A549 (cell line): ENCODE results near the gene SUGP1. TPM values are rescaled to one million over a fixed set of nuclear protein-coding genes. Genes with fewer than 3 reads are reported as not detected.

Source experiments
- ATAC-seq, 2 experiments: fragments of 200-7000 bp in 1 of 2; fragments of >200 bp in 1 of 2; cut with Nextera tagmentation in 1 of 2; cut with Tn5 transposase in 1 of 2; 3 replicates each; pipeline versions ENCODE4 v1.8.0 to v1.9.1; 2018 to 2020; ENCODE audit warnings: mild to moderate bottlenecking in 1 of 2, moderate library complexity in 1 of 2
- CTCF ChIA-PET: fragments of 300-600 bp; sonication (Branson Sonifier 250); formaldehyde crosslinking; extraction: SDS; loops from one replicate; lab custom pipeline; 2021; ENCODE audit warnings: antibody characterized with exemption, inconsistent platforms; lab: Yijun Ruan, JAX
- POLR2A ChIA-PET: fragments of 350-600 bp; formaldehyde crosslinking; extraction: SDS; loops from one replicate; lab custom pipeline; 2021; ENCODE audit warnings: antibody characterized with exemption, inconsistent platforms; lab: Yijun Ruan, JAX
- DNase-seq, 2 experiments: peaks; one replicate each; pipeline versions ENCODE4 v3.0.0 to v3.0.0-alpha.2; 2011 to 2016; ENCODE audit warnings: low read depth in 1 of 2, low spot score in 1 of 2
- FAIRE-seq: peaks from 2 replicates; lab custom pipeline; 2011; peaks lifted over from hg19 to GRCh38; lab: Jason Lieb, UNC
- H3K27ac ChIP-seq, 2 experiments: fragments of >200 bp; sonication (Bioruptor Twin); formaldehyde crosslinking; 3 replicates each; pipeline ENCODE4 v1.5.1; 2016 to 2017
- H3K4me1 ChIP-seq: fragments of >200 bp; sonication (Bioruptor Twin); formaldehyde crosslinking; 3 replicates; pipeline ENCODE4 v1.6.1; 2016
- H3K4me2 ChIP-seq: fragments of >200 bp; sonication (Bioruptor Twin); formaldehyde crosslinking; 3 replicates; pipeline ENCODE4 v1.6.1; 2016
- H3K4me3 ChIP-seq: fragments of >200 bp; sonication (Bioruptor Twin); formaldehyde crosslinking; 3 replicates; pipeline ENCODE4 v1.5.1; 2016
- H3K9me3 ChIP-seq: fragments of >200 bp; sonication (Bioruptor Twin); formaldehyde crosslinking; 3 replicates; pipeline ENCODE4 v1.6.1; 2016
- ATOH8 ChIP-seq: fragments of 250-450 bp; sonication (Bioruptor Pico); IDR thresholded peaks from 2 replicates; pipeline ENCODE4 v1.5.0; 2020; ENCODE audit warnings: low read depth, mild to moderate bottlenecking, moderate library complexity
- CBX8 ChIP-seq: fragments of 200-600 bp; sonication (generic); IDR thresholded peaks from 2 replicates; pipeline ENCODE4 v1.6.1; 2016
- CEBPB ChIP-seq, 2 experiments: fragments of >200 bp in 1 of 2; sonication (Bioruptor Twin) in 1 of 2; formaldehyde crosslinking in 1 of 2; IDR thresholded peaks; 2 replicates each; pipeline ENCODE4 v1.6.1; 2012 to 2016
- CHD2 ChIP-seq: fragments of 150-350 bp; IDR thresholded peaks from 2 replicates; pipeline ENCODE4 v1.6.1; 2014; ENCODE audit warnings: low read length; ENCODE audit not compliant: partially characterized antibody
- CHD4 ChIP-seq: fragments of 200-600 bp; sonication (generic); IDR thresholded peaks from 2 replicates; pipeline ENCODE4 v1.6.1; 2016; ENCODE audit warnings: antibody characterized with exemption, mild to moderate bottlenecking, borderline replicate concordance
- CTCF ChIP-seq: fragments of >200 bp; sonication (Bioruptor Twin); formaldehyde crosslinking; IDR thresholded peaks from 3 replicates; pipeline ENCODE4 v1.5.1; 2016
- E2F6 ChIP-seq: IDR thresholded peaks from 2 replicates; pipeline ENCODE4 v1.6.1; 2012; ENCODE audit warnings: low read depth, borderline replicate concordance
- EHF ChIP-seq: fragments of 250-450 bp; sonication (Bioruptor Pico); IDR thresholded peaks from 2 replicates; pipeline ENCODE4 v1.5.0; 2020; ENCODE audit warnings: mild to moderate bottlenecking
- EHMT2 ChIP-seq: fragments of 200-600 bp; sonication (generic); IDR thresholded peaks from 2 replicates; pipeline ENCODE4 v1.6.1; 2016; ENCODE audit warnings: antibody characterized with exemption, low read depth, mild to moderate bottlenecking, moderate library complexity
- EP300 ChIP-seq, 2 experiments: fragments of >200 bp; sonication (Bioruptor Twin); formaldehyde crosslinking; IDR thresholded peaks; 2 replicates in 1 of 2; 3 replicates in 1 of 2; pipeline ENCODE4 v1.6.1; 2016 to 2017
- FOSB ChIP-seq: fragments of 250-450 bp; sonication (Bioruptor Pico); IDR thresholded peaks from 2 replicates; pipeline ENCODE4 v1.5.0; 2020; ENCODE audit warnings: mild to moderate bottlenecking, moderate library complexity
- GATA3 ChIP-seq: IDR thresholded peaks from 2 replicates; pipeline ENCODE4 v1.6.1; 2012; ENCODE audit warnings: borderline replicate concordance
- HDAC2 ChIP-seq: fragments of 200-600 bp; sonication (generic); IDR thresholded peaks from 2 replicates; pipeline ENCODE4 v1.6.1; 2016
- HES2 ChIP-seq: fragments of >200 bp; sonication (Bioruptor Twin); formaldehyde crosslinking; IDR thresholded peaks from 2 replicates; pipeline ENCODE4 v1.6.1; 2016
- HOXB5 ChIP-seq: fragments of 250-450 bp; sonication (Bioruptor Pico); IDR thresholded peaks from 2 replicates; pipeline ENCODE4 v1.5.0; 2020; ENCODE audit warnings: mild to moderate bottlenecking, moderate library complexity
- JUN ChIP-seq, 2 experiments: fragments of >200 bp; sonication (Bioruptor Twin); formaldehyde crosslinking; IDR thresholded peaks; 2 replicates in 1 of 2; 3 replicates in 1 of 2; pipeline ENCODE4 v1.6.1; 2016 to 2017
- MYC ChIP-seq: IDR thresholded peaks from 2 replicates; pipeline ENCODE4 v1.6.1; 2012; ENCODE audit warnings: mild to moderate bottlenecking, inconsistent platforms, low read length, improper control_type of control experiment, borderline replicate concordance
- NPAS2 ChIP-seq: fragments of 250-450 bp; sonication (Bioruptor Pico); IDR thresholded peaks from 2 replicates; pipeline ENCODE4 v1.8.0; 2022; ENCODE audit warnings: mild to moderate bottlenecking, moderate library complexity, borderline replicate concordance
- NR3C1 ChIP-seq: fragments of >200 bp; sonication (Bioruptor Twin); formaldehyde crosslinking; IDR thresholded peaks from 3 replicates; pipeline ENCODE4 v1.6.1; 2017
- PBX3 ChIP-seq: IDR thresholded peaks from 2 replicates; pipeline ENCODE4 v1.6.1; 2012
- TFCP2L1 ChIP-seq: fragments of 250-450 bp; sonication (Bioruptor Pico); IDR thresholded peaks from 2 replicates; pipeline ENCODE4 v1.5.0; 2021; ENCODE audit warnings: mild to moderate bottlenecking
- TP53 ChIP-seq: fragments of 250-450 bp; sonication (Bioruptor Pico); IDR thresholded peaks from 2 replicates; pipeline ENCODE4 v1.5.0; 2021; ENCODE audit warnings: mild to moderate bottlenecking, moderate library complexity
- ZFP36 ChIP-seq: fragments of 450-650 bp; IDR thresholded peaks from 2 replicates; pipeline ENCODE4 v1.6.1; 2014; ENCODE audit warnings: borderline replicate concordance; ENCODE audit not compliant: partially characterized antibody
- WGBS: methylation state at CpG from one replicate; pipeline ENCODE4 v1.1.6; 2017; ENCODE audit errors: missing lambda C conversion rate; 5-methylcytosine and 5-hydroxymethylcytosine counted together
- polyA plus RNA-seq, 4 experiments: library from polyadenylated mRNA; depleted of rRNA in 3 of 4; stranded (reverse); fragments of >200 nt; fragmentation: RNase III in 1 of 4; extraction: RNeasy Plus Mini Kit Qiagen cat#74134 plus additional on column Dnase treatment in 1 of 4; gene quantifications; 2 replicates in 3 of 4; 3 replicates in 1 of 4; pipeline ENCODE4 v1.2.3, GENCODE V29; 2011 to 2017

Gene SUGP1
- polyA plus RNA-seq, 2 of the 4 experiments (the other 2 are of a cell fraction) = 21.9 to 30.0 TPM

- ChIA-PET POLR2A (no interaction called here), CTCF (no interaction called here)
- H3K9me3 ChIP-seq = no peaks in the 10 kb centered on the region
- H3K4me1 ChIP-seq = 0 out of 3 replicates have a peak, but pooled peaks cover 6% of the 10 kb centered on the region
- ATAC-seq (no peak), DNase-seq (no peak), FAIRE-seq (no peak)
- H3K4me3 ChIP-seq = no peak overlapping the region
- TF ChIP-seq CHD4 (no peak), E2F6 (no peak), NR3C1 (no peak), HDAC2 (no peak), JUN (IDR thresholded peaks at IDR 0.05) (no peak), ZFP36 (no peak), FOSB (CRISPR knock-in tag) (no peak), EHMT2 (no peak), PBX3 (no peak), TP53 (CRISPR knock-in tag) (no peak), MYC (no peak), ATOH8 (CRISPR knock-in tag) (no peak), EHF (CRISPR knock-in tag) (no peak), CBX8 (no peak), HOXB5 (CRISPR knock-in tag) (no peak), EP300 (IDR thresholded peaks at IDR 0.05) (no peak), HES2 (no peak)
- no peak overlapping the region for H3K27ac ChIP-seq
- no peak overlapping the region for H3K4me2 ChIP-seq
- 69% methylated on average over 2 of the region's 4 CpGs for WGBS
Measured at GRCh38 chr19:19227217-19227616, 93.1 kb downstream of the SUGP1 start.

- no peaks in the 10 kb centered on the region for H3K9me3 ChIP-seq
- no peak for DNase-seq
- no peak overlapping the region for H3K4me2 ChIP-seq
- 33% methylated on average over 1 of the region's 10 CpGs for WGBS
- no peak for ATAC-seq
- H3K4me3 ChIP-seq = no peak overlapping the region
- 0 out of 3 replicates have a peak, but pooled peaks cover 6% of the 10 kb centered on the region for H3K4me1 ChIP-seq
- no peak for TF ChIP-seq TFCP2L1 (CRISPR knock-in tag)
- TF ChIP-seq, all 56 proteins: peak for 0
- H3K27ac ChIP-seq = no peak overlapping the region
- CTCF ChIA-PET = no interaction called here
- POLR2A ChIA-PET = no interaction called here
- FAIRE-seq = no peak
Measured at GRCh38 chr19:19226663-19227062, 93.6 kb downstream of the SUGP1 start.

- ATAC-seq (no peak), FAIRE-seq (no peak), DNase-seq (no peak)
- Histone ChIP-seq H3K4me1 (0 out of 3 replicates have a peak, but pooled peaks cover 6% of the 10 kb centered on the region), H3K4me3 (no peak overlapping the region), H3K27ac (no peak overlapping the region), H3K4me2 (no peak overlapping the region), H3K9me3 (no peaks in the 10 kb centered on the region)
- TF ChIP-seq CHD2 (no peak), GATA3 (no peak), JUN (IDR thresholded peaks at IDR 0.05) (no peak), NPAS2 (CRISPR knock-in tag) (no peak), NR3C1 (no peak), CEBPB (IDR thresholded peaks at IDR 0.05) (no peak), PBX3 (no peak), CTCF (no peak), HDAC2 (no peak)
- ChIA-PET CTCF (interaction anchor here (1.3 to 2.2 kb wide), 4 partner anchors 8 to 121 kb away, joined by 4 to 13 read pairs (median 8); partner anchors contain the start of gene NCAN), POLR2A (no interaction called here)
- WGBS = 69% methylated on average over 5 of the region's 5 CpGs
Measured at GRCh38 chr19:19226204-19226603, 94.1 kb downstream of the SUGP1 start.
